Activated CD4-positive, alpha-beta T cell treated with anti-CD3 and anti-CD28 coated beads, Interleukin-2, Interleukin-6, amounts not matched to agents 100 ng/mL and 50 ng/mL, durations not matched to agents 16 hours and 8 hours (primary cell): Measurements from ENCODE around the gene RNASE1.

Experiments
- DNase-seq: peaks from one replicate; pipeline ENCODE4 v3.0.0-alpha.2; 2020

Gene RNASE1

GRCh38 chr14:20807304-20808161, 4.9 kb upstream of the RNASE1 start:
- DNase-seq = no peak

- no peak for DNase-seq
These were observed 2.8 kb upstream of the RNASE1 start for GRCh38 chr14:20805485-20805884.

- no peak for DNase-seq
These were observed 579 bp upstream of the RNASE1 start for GRCh38 chr14:20803223-20803622.

- DNase-seq = no peak
These were observed 918 bp downstream of the RNASE1 start for GRCh38 chr14:20801726-20802125.

GRCh38 chr14:20799892-20800544, 2.6 kb downstream of the RNASE1 start:
- no peak for DNase-seq

GRCh38 chr14:20799456-20799891, 3.2 kb downstream of the RNASE1 start:
- no peak for DNase-seq

GRCh38 chr14:20798932-20799331, 3.7 kb downstream of the RNASE1 start:
- DNase-seq = no peak

GRCh38 chr14:20798318-20798717, 4.3 kb downstream of the RNASE1 start:
- DNase-seq = no peak

- DNase-seq = no peak
These were observed 5.5 kb downstream of the RNASE1 start for GRCh38 chr14:20797164-20797563.

GRCh38 chr14:20794644-20795369, 7.8 kb downstream of the RNASE1 start:
- DNase-seq = peak; percentile 11

- peak; percentile 20 for DNase-seq
These were observed 10.1 kb downstream of the RNASE1 start for GRCh38 chr14:20792556-20792955.

GRCh38 chr14:20791597-20791996, 11.0 kb downstream of the RNASE1 start:
- DNase-seq = no peak

GRCh38 chr14:20791187-20791586, 11.5 kb downstream of the RNASE1 start:
- DNase-seq = no peak

GRCh38 chr14:20790464-20791116, 12.1 kb downstream of the RNASE1 start:
- DNase-seq = no peak

GRCh38 chr14:20789230-20789813, 13.3 kb downstream of the RNASE1 start:
- no peak for DNase-seq

- DNase-seq = no peak
These were observed 15.6 kb downstream of the RNASE1 start for GRCh38 chr14:20787025-20787424.

- peak; percentile 58 for DNase-seq
These were observed 20.3 kb downstream of the RNASE1 start for GRCh38 chr14:20782280-20782890.

GRCh38 chr14:20781803-20782202, 20.8 kb downstream of the RNASE1 start:
- DNase-seq = peak; percentile 42

GRCh38 chr14:20775901-20776300, 26.7 kb downstream of the RNASE1 start:
- DNase-seq = no peak

- DNase-seq = no peak
These were observed 27.6 kb downstream of the RNASE1 start for GRCh38 chr14:20775043-20775442.

GRCh38 chr14:20774258-20774824, 28.3 kb downstream of the RNASE1 start:
- no peak for DNase-seq

GRCh38 chr14:20772650-20773049, 30.0 kb downstream of the RNASE1 start:
- no peak for DNase-seq
